Naive thymus-derived CD8-positive, alpha-beta T cell (primary cell): ENCODE results near the gene MYBPHL. TPM values are rescaled to one million over a fixed set of nuclear protein-coding genes. Genes with fewer than 3 reads are reported as not detected.

Source experiments
- ATAC-seq, 2 donors: fragments of 150-1000 bp; cut with Tn5 transposase in 1 of 2; sonication (Bioruptor Pico), chemical (Tn5 transposase) in 1 of 2; 1 replicate in 1 of 2; 2 replicates in 1 of 2; pipeline ENCODE4 v1.10.0; 2021; ENCODE audit warnings: mild to moderate bottlenecking in 2 of 2, moderate library complexity in 2 of 2
- POLR2A ChIA-PET: fragments of 350-600 bp; sonication (Branson Sonifier 250); formaldehyde crosslinking; loops from one replicate; lab custom pipeline; 2021; ENCODE audit warnings: antibody characterized with exemption; lab: Charles Lee
- DNase-seq, 10 donors: peaks; one replicate each; pipeline versions ENCODE4 v3.0.0 to v3.0.0-alpha.2; 2020 to 2022
- H3K27ac Mint-ChIP-seq, 10 donors: one replicate each; pipeline ENCODE4 v1.8.0; 2020 to 2022; ENCODE audit warnings: mild to moderate bottlenecking in 10 of 10, mixed read lengths in 10 of 10, moderate library complexity in 4 of 10, inconsistent platforms in 1 of 10
- H3K27me3 Mint-ChIP-seq, 5 donors: one replicate each; pipeline ENCODE4 v1.8.0; 2021 to 2022; ENCODE audit warnings: mixed read lengths in 5 of 5
- H3K36me3 Mint-ChIP-seq, 3 donors: one replicate each; pipeline ENCODE4 v1.8.0; 2020 to 2022; ENCODE audit warnings: mixed read lengths in 3 of 3, mild to moderate bottlenecking in 2 of 3, inconsistent platforms in 1 of 3
- H3K4me1 Mint-ChIP-seq, 4 donors: one replicate each; pipeline ENCODE4 v1.8.0; 2021 to 2022; ENCODE audit warnings: mixed read lengths in 4 of 4
- H3K4me3 Mint-ChIP-seq, 10 donors: one replicate each; pipeline ENCODE4 v1.8.0; 2020 to 2022; ENCODE audit warnings: mild to moderate bottlenecking in 10 of 10, mixed read lengths in 10 of 10, moderate library complexity in 6 of 10, inconsistent platforms in 1 of 10
- H3K9me3 Mint-ChIP-seq, 9 donors: one replicate each; pipeline ENCODE4 v1.8.0; 2020 to 2022; ENCODE audit warnings: mixed read lengths in 9 of 9, mild to moderate bottlenecking in 3 of 9, inconsistent platforms in 1 of 9, moderate library complexity in 1 of 9
- polyA plus RNA-seq, 3 donors: library from polyadenylated mRNA; unstranded; fragments of 300-500 nt; fragmentation: Illumina TruSeq; gene quantifications; one replicate each; pipeline ENCODE4 v1.2.3, GENCODE V29; 2021
- total RNA-seq, 8 experiments: library from RNA in 2 of 8; stranded (reverse) in 2 of 8; gene quantifications; one replicate each; pipeline ENCODE4 v1.2.3 and lab custom pipeline; 2021 to 2026

Gene MYBPHL
- total and polyA plus RNA-seq, 5 experiments from 2014 or later: not detected

DNA sequence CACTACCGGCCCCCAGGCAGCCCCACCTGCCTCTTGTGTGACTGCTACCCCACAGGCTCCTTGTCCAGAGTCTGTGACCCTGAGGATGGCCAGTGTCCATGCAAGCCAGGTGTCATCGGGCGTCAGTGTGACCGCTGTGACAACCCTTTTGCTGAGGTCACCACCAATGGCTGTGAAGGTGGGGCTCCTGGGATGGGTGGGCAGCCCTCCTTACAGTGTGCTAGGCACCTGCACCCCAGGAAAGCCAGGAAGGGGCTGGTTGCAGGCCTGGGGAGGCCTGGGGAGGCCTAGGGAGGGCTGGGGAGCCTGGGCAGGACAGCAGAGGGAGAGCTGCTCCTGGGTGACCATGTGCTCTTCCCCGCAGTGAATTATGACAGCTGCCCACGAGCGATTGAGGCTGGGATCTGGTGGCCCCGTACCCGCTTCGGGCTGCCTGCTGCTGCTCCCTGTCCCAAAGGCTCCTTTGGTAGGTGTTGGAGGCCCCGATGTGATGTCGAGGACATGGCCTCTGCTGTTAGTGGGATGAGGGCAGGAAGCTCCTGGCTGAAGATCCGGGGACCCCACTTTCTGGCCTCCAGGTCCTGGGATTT is 41.0 kb downstream of the MYBPHL start:
- no peak overlapping the region for H3K4me3 Mint-ChIP-seq
- ATAC-seq (no peak), DNase-seq (peak in 1 of 10 donors; percentile 46)
- H3K9me3 Mint-ChIP-seq: no peaks in the 10 kb centered on the region
- peaks cover 0 to 8% (median 0%) of the 10 kb centered on the region in 3 donors for H3K36me3 Mint-ChIP-seq
- no peak overlapping the region for H3K27ac Mint-ChIP-seq
- POLR2A ChIA-PET: no interaction called here
- H3K27me3 Mint-ChIP-seq: no peaks in the 10 kb centered on the region
- H3K4me1 Mint-ChIP-seq: peaks cover 5 to 10% (median 6%) of the 10 kb centered on the region in 4 donors

GRCh38 chr1:109265016-109265415 is 41.8 kb downstream of the MYBPHL start:
- no peak for DNase-seq
- Mint-ChIP-seq H3K27ac (no peak overlapping the region), H3K4me3 (no peak overlapping the region), H3K9me3 (no peaks in the 10 kb centered on the region), H3K4me1 (peaks cover 5 to 10% (median 6%) of the 10 kb centered on the region in 4 donors), H3K36me3 (peaks cover 0 to 4% (median 0%) of the 10 kb centered on the region in 3 donors), H3K27me3 (no peaks in the 10 kb centered on the region)
- POLR2A ChIA-PET: no interaction called here
- no peak for ATAC-seq

DNA sequence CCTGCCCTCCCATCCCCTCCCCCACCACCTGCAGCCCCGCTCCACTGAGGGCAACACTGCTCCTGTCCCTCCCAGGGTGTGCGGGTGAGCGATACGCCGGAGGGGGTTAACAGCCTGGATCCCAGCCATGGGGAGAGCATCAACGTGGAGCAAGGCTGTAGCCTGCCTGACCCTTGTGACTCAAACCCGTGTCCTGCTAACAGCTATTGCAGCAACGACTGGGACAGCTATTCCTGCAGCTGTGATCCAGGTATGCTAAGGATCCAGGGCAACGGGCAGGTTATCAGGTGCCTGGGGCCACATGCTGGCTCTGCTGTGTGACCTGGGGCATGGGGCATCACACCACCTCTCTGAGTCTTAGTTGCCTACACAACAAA is 42.4 kb downstream of the MYBPHL start:
- ATAC-seq: no peak
- no peak for DNase-seq
- Mint-ChIP-seq H3K27ac (no peak overlapping the region), H3K9me3 (no peaks in the 10 kb centered on the region), H3K27me3 (no peaks in the 10 kb centered on the region), H3K4me1 (peaks cover 4 to 10% (median 5%) of the 10 kb centered on the region in 4 donors), H3K36me3 (peaks cover 0 to 2% (median 0%) of the 10 kb centered on the region in 3 donors), H3K4me3 (no peak overlapping the region)
- POLR2A ChIA-PET: interaction anchor here (1.3 kb wide), 1 partner anchor 134 kb away, joined by 3 read pairs; no protein-coding TSS in a partner anchor

DNA sequence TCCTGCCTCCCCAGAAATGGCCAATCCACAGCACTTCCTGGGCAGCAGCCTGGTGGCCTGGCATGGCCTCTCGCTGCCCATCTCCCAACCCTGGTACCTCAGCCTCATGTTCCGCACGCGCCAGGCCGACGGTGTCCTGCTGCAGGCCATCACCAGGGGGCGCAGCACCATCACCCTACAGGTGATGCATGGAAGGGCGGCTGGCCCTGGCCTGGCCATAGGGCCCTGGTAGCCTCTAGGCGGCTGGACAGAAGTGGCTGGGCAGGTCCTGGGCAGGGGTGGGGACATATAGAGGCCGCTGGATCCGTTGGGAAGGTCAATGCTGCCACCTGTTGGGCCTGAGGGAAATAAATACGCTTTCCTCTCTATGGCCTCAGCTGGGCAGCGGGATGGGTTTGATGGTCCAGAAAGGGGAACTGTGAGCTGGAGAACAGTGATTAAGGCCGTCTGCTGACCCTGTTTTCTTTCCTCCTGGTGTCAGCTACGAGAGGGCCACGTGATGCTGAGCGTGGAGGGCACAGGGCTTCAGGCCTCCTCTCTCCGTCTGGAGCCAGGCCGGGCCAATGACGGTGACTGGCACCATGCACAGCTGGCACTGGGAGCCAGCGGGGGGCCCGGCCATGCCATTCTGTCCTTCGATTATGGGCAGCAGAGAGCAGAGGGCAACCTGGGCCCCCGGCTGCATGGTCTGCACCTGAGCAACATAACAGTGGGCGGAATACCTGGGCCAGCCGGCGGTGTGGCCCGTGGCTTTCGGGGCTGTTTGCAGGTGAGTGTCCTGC is 43.0 kb downstream of the MYBPHL start:
- Mint-ChIP-seq H3K9me3 (no peaks in the 10 kb centered on the region), H3K27ac (peak overlapping the region in 2 of 10 donors; percentile 49 to 71), H3K4me3 (no peak overlapping the region), H3K4me1 (peaks cover 4 to 10% (median 5%) of the 10 kb centered on the region in 4 donors), H3K36me3 (peaks cover 0 to 2% (median 0%) of the 10 kb centered on the region in 3 donors), H3K27me3 (no peaks in the 10 kb centered on the region)
- ATAC-seq: peak; percentile 91 to 100
- POLR2A ChIA-PET: interaction anchor here (1.3 kb wide), 1 partner anchor 135 kb away, joined by 3 read pairs; no protein-coding TSS in a partner anchor
- peak; percentile 53 to 83 (median 70) for DNase-seq

DNA sequence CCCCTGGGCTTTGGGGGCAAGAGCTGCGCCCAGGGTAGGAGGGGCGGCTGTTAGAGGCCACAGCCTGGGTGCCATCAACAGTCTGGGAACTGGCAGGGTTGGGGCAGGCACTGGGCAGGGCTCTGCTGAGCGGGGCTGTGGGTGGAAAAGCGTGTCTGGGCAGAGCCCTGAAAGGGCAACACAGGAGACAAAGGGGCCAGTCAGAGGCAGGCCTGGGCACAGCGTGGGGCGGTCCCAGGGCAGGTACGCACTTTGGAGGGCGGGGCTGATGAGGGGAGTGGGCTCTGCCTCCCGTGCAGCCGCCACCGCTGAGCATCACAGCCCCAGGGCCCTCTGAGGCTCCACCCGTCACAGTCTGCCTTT is 43.6 kb downstream of the MYBPHL start:
- ATAC-seq (peak; percentile 23 to 32), DNase-seq (no peak)
- Mint-ChIP-seq H3K27ac (no peak overlapping the region), H3K4me3 (no peak overlapping the region), H3K9me3 (no peaks in the 10 kb centered on the region), H3K27me3 (no peaks in the 10 kb centered on the region), H3K36me3 (peaks cover 0 to 2% (median 0%) of the 10 kb centered on the region in 3 donors), H3K4me1 (peaks cover 4 to 10% (median 5%) of the 10 kb centered on the region in 4 donors)
- POLR2A ChIA-PET: interaction anchor here (1.3 kb wide), 1 partner anchor 135 kb away, joined by 3 read pairs; no protein-coding TSS in a partner anchor

GRCh38 chr1:109262231-109263055 is 44.4 kb downstream of the MYBPHL start:
- Mint-ChIP-seq H3K36me3 (no peaks in the 10 kb centered on the region), H3K9me3 (no peaks in the 10 kb centered on the region), H3K27ac (no peak overlapping the region), H3K27me3 (no peaks in the 10 kb centered on the region), H3K4me3 (no peak overlapping the region), H3K4me1 (peaks cover 2 to 10% (median 5%) of the 10 kb centered on the region in 4 donors)
- DNase-seq: no peak
- POLR2A ChIA-PET: no interaction called here
- no peak for ATAC-seq

GRCh38 chr1:109261578-109261977 is 45.2 kb downstream of the MYBPHL start:
- H3K27me3 Mint-ChIP-seq: no peaks in the 10 kb centered on the region
- H3K9me3 Mint-ChIP-seq: no peaks in the 10 kb centered on the region
- H3K36me3 Mint-ChIP-seq: no peaks in the 10 kb centered on the region
- H3K4me1 Mint-ChIP-seq: peaks cover 4 to 10% (median 5%) of the 10 kb centered on the region in 4 donors
- H3K27ac Mint-ChIP-seq: no peak overlapping the region
- H3K4me3 Mint-ChIP-seq: no peak overlapping the region
- ATAC-seq (no peak), DNase-seq (no peak)
- POLR2A ChIA-PET: no interaction called here

GRCh38 chr1:109261006-109261405 is 45.8 kb downstream of the MYBPHL start:
- no peaks in the 10 kb centered on the region for H3K36me3 Mint-ChIP-seq
- no peak for DNase-seq
- POLR2A ChIA-PET: no interaction called here
- no peak for ATAC-seq
- H3K27me3 Mint-ChIP-seq: no peaks in the 10 kb centered on the region
- peaks cover 5 to 13% (median 9%) of the 10 kb centered on the region in 4 donors for H3K4me1 Mint-ChIP-seq
- no peak overlapping the region for H3K4me3 Mint-ChIP-seq
- H3K9me3 Mint-ChIP-seq: no peaks in the 10 kb centered on the region
- no peak overlapping the region for H3K27ac Mint-ChIP-seq

- POLR2A ChIA-PET: interaction anchor here (0.6 kb wide), 1 partner anchor 142 kb away, joined by 3 read pairs; no protein-coding TSS in a partner anchor
- Mint-ChIP-seq H3K27ac (no peak overlapping the region), H3K36me3 (no peaks in the 10 kb centered on the region), H3K9me3 (no peaks in the 10 kb centered on the region), H3K4me1 (peaks cover 5 to 24% (median 16%) of the 10 kb centered on the region in 4 donors), H3K27me3 (no peaks in the 10 kb centered on the region), H3K4me3 (no peak overlapping the region)
- DNase-seq (no peak), ATAC-seq (no peak)
These were observed 46.9 kb downstream of the MYBPHL start for GRCh38 chr1:109259674-109260557.

DNA sequence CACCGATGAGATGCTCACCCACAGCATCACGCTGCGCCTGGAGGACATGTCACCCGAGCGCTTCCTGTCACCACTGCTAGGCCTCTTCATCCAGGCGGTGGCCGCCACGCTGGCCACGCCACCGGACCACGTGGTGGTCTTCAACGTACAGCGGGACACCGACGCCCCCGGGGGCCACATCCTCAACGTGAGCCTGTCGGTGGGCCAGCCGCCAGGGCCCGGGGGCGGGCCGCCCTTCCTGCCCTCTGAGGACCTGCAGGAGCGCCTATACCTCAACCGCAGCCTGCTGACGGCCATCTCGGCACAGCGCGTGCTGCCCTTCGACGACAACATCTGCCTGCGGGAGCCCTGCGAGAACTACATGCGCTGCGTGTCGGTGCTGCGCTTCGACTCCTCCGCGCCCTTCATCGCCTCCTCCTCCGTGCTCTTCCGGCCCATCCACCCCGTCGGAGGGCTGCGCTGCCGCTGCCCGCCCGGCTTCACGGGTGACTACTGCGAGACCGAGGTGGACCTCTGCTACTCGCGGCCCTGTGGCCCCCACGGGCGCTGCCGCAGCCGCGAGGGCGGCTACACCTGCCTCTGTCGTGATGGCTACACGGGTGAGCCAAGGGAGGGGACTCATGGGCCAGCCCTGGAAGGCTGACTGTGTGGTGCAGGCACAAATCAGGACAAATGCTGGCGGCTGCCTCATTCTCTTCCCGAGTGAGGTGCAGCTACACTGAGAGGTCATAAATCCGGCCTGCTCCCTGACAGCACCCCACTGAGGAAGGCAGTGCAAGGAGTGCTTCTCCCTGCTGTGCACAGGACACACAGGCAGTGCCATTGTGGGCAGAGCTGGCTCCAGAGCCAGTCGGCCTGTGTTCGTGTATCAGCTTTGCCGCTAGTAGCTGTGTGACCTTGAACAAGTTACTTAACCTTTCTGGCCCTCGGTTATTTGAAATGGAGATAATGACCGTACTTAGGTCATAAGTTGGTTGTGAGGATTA is 48.0 kb downstream of the MYBPHL start:
- Mint-ChIP-seq H3K4me1 (peaks cover 4 to 29% (median 17%) of the 10 kb centered on the region in 4 donors), H3K4me3 (no peak overlapping the region), H3K36me3 (no peaks in the 10 kb centered on the region), H3K27ac (no peak overlapping the region), H3K27me3 (no peaks in the 10 kb centered on the region), H3K9me3 (no peaks in the 10 kb centered on the region)
- ATAC-seq (no peak), DNase-seq (no peak)
- POLR2A ChIA-PET: interaction anchor here (0.6 kb wide), 1 partner anchor 143 kb away, joined by 3 read pairs; no protein-coding TSS in a partner anchor
